GM20431 (cell line): ENCODE results near the gene MBLAC2.

Experiments
- in situ Hi-C: fragments of 300-500 bp; cut with MseI, MboI; formaldehyde crosslinking; loops from one replicate; pipeline ENCODE4 v1.15.0; 2020; ENCODE audit warnings: low sequenced_read_pairs; ENCODE audit not compliant: unreplicated experiment

Gene MBLAC2

GRCh38 chr5:90472783-90473395 is 1.7 kb downstream of the MBLAC2 start:
- in situ Hi-C loops, result no loop called here

GRCh38 chr5:90461288-90461687 is 13.3 kb downstream of the MBLAC2 start:
- in situ Hi-C loops, result no loop called here

GRCh38 chr5:90446961-90447360 is 27.6 kb downstream of the MBLAC2 start:
- in situ Hi-C loops, result loop anchor here (25.0 kb wide), 2 partner anchors 90 to 340 kb away; partner anchors contain the start of gene LYSMD3

- in situ Hi-C loops, result loop anchor here (25.0 kb wide), 2 partner anchors 97 to 347 kb away; partner anchors contain the start of gene LYSMD3
Measured at GRCh38 chr5:90440644-90441043, 33.9 kb downstream of the MBLAC2 start.

- in situ Hi-C loops, result loop anchor here (25.0 kb wide), 2 partner anchors 99 to 349 kb away; partner anchors contain the start of gene LYSMD3
Measured at GRCh38 chr5:90438100-90438499, 36.5 kb downstream of the MBLAC2 start.

- in situ Hi-C loops, result loop anchor here (25.0 kb wide), 2 partner anchors 100 to 350 kb away; partner anchors contain the start of gene LYSMD3
Measured at GRCh38 chr5:90437663-90438062, 36.9 kb downstream of the MBLAC2 start.

- in situ Hi-C loops, result loop anchor here (25.0 kb wide), 2 partner anchors 103 to 353 kb away; partner anchors contain the start of gene LYSMD3
Measured at GRCh38 chr5:90434116-90434714, 40.4 kb downstream of the MBLAC2 start.

GRCh38 chr5:90424245-90424644 is 50.3 kb downstream of the MBLAC2 start:
- in situ Hi-C loops, result no loop called here

- in situ Hi-C loops, result no loop called here
Measured at GRCh38 chr5:90421136-90421535, 53.4 kb downstream of the MBLAC2 start.

- in situ Hi-C loops, result no loop called here
Measured at GRCh38 chr5:90418214-90418613, 56.4 kb downstream of the MBLAC2 start.

- in situ Hi-C loops, result no loop called here
Measured at GRCh38 chr5:90410178-90410762, 64.3 kb downstream of the MBLAC2 start.

- in situ Hi-C loops, result no loop called here
Measured at GRCh38 chr5:90409318-90410177, 65.0 kb downstream of the MBLAC2 start, which contains the start of gene CETN3. Gene CETN3, minus strand, starts transcription at chr5:90409756. Its CDS starts 95 bp downstream, at chr5:90409661.

GRCh38 chr5:90408571-90409317 is 65.8 kb downstream of the MBLAC2 start:
- in situ Hi-C loops, result no loop called here
